Activated CD4-positive, alpha-beta memory T cell treated with anti-CD3 and anti-CD28 coated beads for 36 hours (primary cell): Measurements from ENCODE around the gene ZDHHC11B. TPM values are rescaled to one million over a fixed set of nuclear protein-coding genes. Genes with fewer than 3 reads are reported as not detected.
"Not testable (repeated sequence)": the region's sequence is repeated elsewhere in the genome, so short reads cannot be mapped to it uniquely, and the experiment has no call there.

Experiments
- CTCF ChIA-PET: fragments of 350-600 bp; sonication (Branson Sonifier 250); formaldehyde crosslinking; loops from one replicate; lab custom pipeline; 2021; ENCODE audit warnings: antibody characterized with exemption, inconsistent platforms; lab: Charles Lee
- POLR2A ChIA-PET: fragments of 350-600 bp; sonication (Branson Sonifier 250); formaldehyde crosslinking; loops from one replicate; lab custom pipeline; 2021; ENCODE audit warnings: antibody characterized with exemption; lab: Charles Lee
- DNase-seq: peaks from one replicate; pipeline ENCODE4 v3.0.0-alpha.2; 2020
- H3K27ac Mint-ChIP-seq: one replicate; pipeline ENCODE4 v1.8.0; 2021; ENCODE audit warnings: mixed read lengths
- H3K27me3 Mint-ChIP-seq: one replicate; pipeline ENCODE4 v1.8.0; 2021; ENCODE audit warnings: mixed read lengths
- H3K36me3 Mint-ChIP-seq: one replicate; pipeline ENCODE4 v1.8.0; 2021; ENCODE audit warnings: mixed read lengths
- H3K4me1 Mint-ChIP-seq: one replicate; pipeline ENCODE4 v1.8.0; 2021; ENCODE audit warnings: low read depth, mixed read lengths
- H3K4me3 Mint-ChIP-seq: one replicate; pipeline ENCODE4 v1.8.0; 2021; ENCODE audit warnings: mild to moderate bottlenecking, mixed read lengths
- H3K9me3 Mint-ChIP-seq: one replicate; pipeline ENCODE4 v1.8.0; 2021; ENCODE audit warnings: mixed read lengths
- intact Hi-C: fragments of 100-400 bp; cut with micrococcal nuclease; formaldehyde crosslinking; loops from one replicate; pipeline ENCODE4 v1.15.1; 2023
- total RNA-seq, 2 experiments: library from RNA; stranded (reverse); gene quantifications; one replicate each; pipeline ENCODE4 v1.2.3, GENCODE V29; 2021

The ZDHHC11B gene
- total RNA-seq, 2 experiments from 2014 or later = 0.34 to 0.67 TPM

DNA sequence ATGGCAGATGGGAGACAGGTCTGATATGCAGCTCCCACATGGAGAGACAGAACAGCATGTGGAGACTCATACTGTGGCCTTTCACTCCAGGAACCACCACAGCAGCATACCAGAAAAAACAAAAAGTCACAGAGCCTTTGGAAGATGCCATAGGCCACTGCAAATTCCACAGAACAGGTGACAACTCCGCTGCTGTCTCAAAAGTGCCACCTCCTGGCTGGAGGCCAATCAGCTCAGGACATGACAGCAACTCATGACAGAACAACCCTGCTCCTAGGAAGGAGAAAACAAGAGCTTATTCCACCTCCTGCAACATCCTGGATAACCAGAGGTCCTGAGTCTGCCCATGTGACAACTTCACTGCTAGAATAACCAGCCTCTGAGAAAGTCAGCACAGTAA lies 50.4 kb downstream of the ZDHHC11B start:
- H3K27me3 Mint-ChIP-seq, H3K4me3 Mint-ChIP-seq, intact Hi-C loops, DNase-seq, H3K4me1 Mint-ChIP-seq, H3K9me3 Mint-ChIP-seq, H3K36me3 Mint-ChIP-seq, H3K27ac Mint-ChIP-seq, CTCF ChIA-PET, POLR2A ChIA-PET: not testable (repeated sequence)

DNA sequence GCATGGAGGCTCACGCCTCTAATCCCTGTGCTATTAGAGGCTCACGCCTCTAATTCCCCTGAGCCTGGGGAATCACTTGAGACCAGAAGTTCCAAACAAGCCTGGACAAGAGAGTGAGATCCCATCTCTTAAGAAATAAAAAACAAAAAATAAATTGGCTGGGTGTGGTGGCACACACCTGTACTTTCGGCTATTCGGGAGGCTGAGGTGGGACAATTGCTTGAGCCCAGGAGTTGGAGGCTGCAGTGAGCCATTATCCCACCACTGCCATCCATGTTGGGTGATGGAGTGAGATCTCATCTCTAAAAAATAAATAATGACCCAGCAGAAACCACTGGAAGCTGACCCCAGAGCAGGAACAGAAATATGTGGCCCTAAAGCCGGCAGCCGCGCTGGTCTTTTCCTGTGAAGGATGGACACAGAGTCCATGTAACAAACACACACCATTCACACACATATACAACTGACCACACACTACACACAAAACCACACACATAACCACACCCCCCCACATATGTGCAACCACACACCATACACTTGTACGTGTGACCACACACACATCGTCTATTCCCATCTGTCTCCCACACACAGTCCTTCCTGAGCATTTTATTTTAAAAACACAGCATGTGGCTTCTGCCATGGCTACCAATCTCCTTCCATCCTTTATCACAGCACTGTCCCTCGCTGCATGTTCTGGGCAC lies 51.6 kb downstream of the ZDHHC11B start:
- H3K9me3 Mint-ChIP-seq, H3K27me3 Mint-ChIP-seq, H3K36me3 Mint-ChIP-seq, POLR2A ChIA-PET, intact Hi-C loops, H3K27ac Mint-ChIP-seq, H3K4me1 Mint-ChIP-seq, CTCF ChIA-PET, DNase-seq, H3K4me3 Mint-ChIP-seq: not testable (repeated sequence)

DNA sequence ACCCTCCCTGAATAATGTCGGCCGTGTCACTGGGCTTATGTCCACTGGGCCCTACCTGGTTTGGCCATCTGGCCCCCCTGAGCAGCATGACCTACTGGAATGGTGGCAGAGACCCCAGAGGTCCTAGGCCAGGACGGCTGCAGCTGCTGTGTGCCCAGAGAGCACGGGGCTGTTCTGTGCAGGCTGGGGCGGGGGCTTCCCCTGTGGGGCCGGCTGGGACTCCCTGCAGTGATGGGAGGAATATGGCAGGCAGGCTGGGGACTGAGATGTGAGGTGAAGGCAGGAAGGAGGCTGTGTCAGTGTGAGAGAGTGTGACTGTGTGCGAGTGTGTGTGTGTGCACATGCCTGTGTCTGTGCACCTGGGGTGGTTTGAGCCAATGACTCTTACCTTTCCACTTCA lies 55.3 kb downstream of the ZDHHC11B start:
- DNase-seq, H3K4me3 Mint-ChIP-seq, intact Hi-C loops, CTCF ChIA-PET, H3K36me3 Mint-ChIP-seq, H3K27ac Mint-ChIP-seq, H3K4me1 Mint-ChIP-seq, H3K9me3 Mint-ChIP-seq, POLR2A ChIA-PET, H3K27me3 Mint-ChIP-seq: not testable (repeated sequence)

DNA sequence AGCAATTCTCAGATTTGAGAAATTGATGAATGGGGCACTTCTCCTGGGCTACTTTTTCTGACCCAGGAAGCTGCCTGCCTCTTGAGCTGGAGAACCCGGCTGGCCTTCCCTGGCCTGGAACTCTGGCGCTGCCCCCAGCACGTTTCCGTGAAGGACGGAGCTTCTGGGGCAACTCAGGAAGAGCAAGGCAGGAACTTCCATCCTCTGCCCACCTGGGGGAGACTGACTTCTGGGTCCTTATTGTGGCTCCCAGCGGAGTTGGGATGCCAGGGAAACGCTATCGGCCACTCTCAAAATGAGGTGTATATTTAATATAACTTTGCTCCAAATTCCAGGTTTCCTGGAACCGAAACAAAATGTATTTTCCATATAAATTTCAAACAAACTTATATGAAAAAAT lies 57.4 kb downstream of the ZDHHC11B start:
- H3K36me3 Mint-ChIP-seq, CTCF ChIA-PET, H3K27me3 Mint-ChIP-seq, H3K4me1 Mint-ChIP-seq, DNase-seq, POLR2A ChIA-PET, H3K9me3 Mint-ChIP-seq, H3K27ac Mint-ChIP-seq, H3K4me3 Mint-ChIP-seq, intact Hi-C loops: not testable (repeated sequence)

DNA sequence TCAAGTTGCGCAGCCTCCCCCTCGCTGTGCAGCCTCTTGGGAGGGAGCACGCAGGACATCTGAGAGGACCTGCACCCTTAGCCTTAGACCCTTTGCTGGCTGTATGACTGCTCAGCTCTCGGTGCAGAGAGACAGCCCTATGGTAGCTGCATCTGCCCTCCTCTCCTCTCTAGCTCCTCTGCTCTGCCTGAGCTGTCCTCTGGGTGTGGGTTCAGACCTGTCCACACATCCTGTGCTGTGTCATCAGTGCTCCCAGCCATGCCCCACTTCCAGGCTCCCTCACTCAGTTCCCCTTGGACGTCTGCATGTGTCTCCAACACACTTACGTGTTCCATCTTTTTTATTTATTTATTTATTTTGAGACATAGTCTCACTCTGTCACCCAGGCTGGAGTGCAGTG lies 60.7 kb downstream of the ZDHHC11B start:
- intact Hi-C loops, POLR2A ChIA-PET, H3K4me3 Mint-ChIP-seq, H3K36me3 Mint-ChIP-seq, H3K4me1 Mint-ChIP-seq, H3K27me3 Mint-ChIP-seq, H3K27ac Mint-ChIP-seq, DNase-seq, CTCF ChIA-PET: not testable (repeated sequence)
- peaks cover 13% of the 10 kb centered on the region for H3K9me3 Mint-ChIP-seq

DNA sequence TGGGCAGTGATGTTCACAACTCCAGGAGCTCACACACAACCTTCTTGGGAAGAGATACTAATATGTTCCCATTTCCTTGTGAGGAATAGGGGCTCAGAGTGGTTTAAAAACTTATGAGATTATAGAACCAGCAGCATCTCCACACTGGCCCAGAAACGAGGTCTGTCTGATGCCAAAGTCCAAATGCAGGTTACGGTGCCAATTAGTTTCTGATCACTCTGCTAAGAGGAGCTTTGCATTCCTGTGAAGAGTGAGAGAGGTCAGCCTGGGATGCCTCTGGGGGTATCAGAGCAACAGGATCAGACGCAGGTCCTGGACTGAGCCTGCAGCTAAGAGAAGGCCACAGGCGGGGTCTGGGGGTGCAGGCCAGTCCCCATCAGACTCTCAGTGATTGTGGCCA lies 61.2 kb downstream of the ZDHHC11B start:
- POLR2A ChIA-PET, H3K4me1 Mint-ChIP-seq, H3K27me3 Mint-ChIP-seq, H3K4me3 Mint-ChIP-seq, CTCF ChIA-PET, H3K36me3 Mint-ChIP-seq, DNase-seq, H3K27ac Mint-ChIP-seq, intact Hi-C loops: not testable (repeated sequence)
- H3K9me3 Mint-ChIP-seq = peaks cover 17% of the 10 kb centered on the region

DNA sequence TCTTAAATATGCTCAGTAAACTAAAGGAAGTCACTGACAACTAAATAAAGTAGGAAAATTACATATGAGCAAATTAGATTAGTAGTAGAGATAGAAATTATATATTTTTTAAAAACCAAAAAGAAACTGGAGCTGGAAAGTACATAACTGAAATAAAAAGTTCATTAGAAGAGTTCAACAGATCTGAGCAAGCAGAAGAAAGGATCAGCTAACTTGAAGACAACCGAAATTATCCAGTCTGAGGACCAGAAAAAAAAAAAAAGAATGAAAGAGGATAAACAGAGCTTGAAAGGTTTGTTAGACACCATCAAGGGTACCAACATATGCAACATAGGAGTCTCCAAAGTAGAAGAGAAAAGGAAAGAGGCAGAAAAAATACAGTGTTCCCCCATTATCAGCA lies 65.2 kb downstream of the ZDHHC11B start:
- H3K4me3 Mint-ChIP-seq, H3K27me3 Mint-ChIP-seq, H3K27ac Mint-ChIP-seq, H3K4me1 Mint-ChIP-seq, intact Hi-C loops, DNase-seq, CTCF ChIA-PET, POLR2A ChIA-PET: not testable (repeated sequence)
- H3K36me3 Mint-ChIP-seq = peaks cover 12% of the 10 kb centered on the region
- H3K9me3 Mint-ChIP-seq = peaks cover 21% of the 10 kb centered on the region

DNA sequence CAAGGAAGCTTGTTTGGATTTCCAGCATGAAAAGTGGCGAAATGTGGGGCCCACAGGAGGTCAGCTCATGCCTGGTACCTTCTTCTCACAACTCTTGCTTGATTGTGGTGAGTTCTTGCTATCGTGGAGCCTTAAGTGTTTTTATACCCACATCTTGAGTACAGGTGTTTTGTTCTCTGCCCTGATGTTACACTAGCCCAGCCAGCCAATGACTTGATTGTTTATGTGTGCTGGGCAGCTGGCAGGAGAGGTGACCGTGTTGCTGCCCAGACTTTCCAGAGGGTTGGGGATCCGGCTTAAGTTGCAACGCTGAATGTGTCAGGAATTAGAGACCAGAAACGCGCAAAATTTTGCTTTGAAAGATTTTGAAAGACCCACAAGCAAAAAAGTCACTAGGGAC lies 67.4 kb downstream of the ZDHHC11B start:
- POLR2A ChIA-PET = no interaction called here
- peaks cover 8% of the 10 kb centered on the region for H3K27me3 Mint-ChIP-seq
- DNase-seq = no peak
- H3K4me1 Mint-ChIP-seq = no peaks in the 10 kb centered on the region
- no peak overlapping the region for H3K27ac Mint-ChIP-seq
- H3K36me3 Mint-ChIP-seq = peaks cover 12% of the 10 kb centered on the region
- H3K4me3 Mint-ChIP-seq = no peak overlapping the region
- intact Hi-C loops = no loop called here
- H3K9me3 Mint-ChIP-seq = peaks cover 21% of the 10 kb centered on the region
- CTCF ChIA-PET = no interaction called here

DNA sequence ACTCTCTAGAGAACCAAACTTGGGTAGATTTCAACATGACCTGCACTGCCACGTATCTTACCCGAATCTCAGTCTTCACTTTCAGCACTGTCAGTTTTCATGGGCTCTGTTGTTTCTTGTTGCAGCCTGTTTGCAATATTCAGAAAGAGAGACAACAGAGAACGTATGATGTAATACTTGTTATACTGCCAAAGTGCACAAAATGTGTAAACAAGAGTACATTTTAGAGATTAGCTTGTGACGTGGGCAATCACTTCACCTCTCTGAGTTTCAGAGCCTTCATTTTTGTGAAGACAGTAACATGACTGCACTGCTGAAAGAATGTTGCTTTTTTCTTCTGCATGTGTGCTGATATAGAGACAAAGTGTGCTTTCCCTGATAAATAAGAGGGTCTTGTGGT lies 67.8 kb downstream of the ZDHHC11B start:
- POLR2A ChIA-PET = not testable (repeated sequence)

DNA sequence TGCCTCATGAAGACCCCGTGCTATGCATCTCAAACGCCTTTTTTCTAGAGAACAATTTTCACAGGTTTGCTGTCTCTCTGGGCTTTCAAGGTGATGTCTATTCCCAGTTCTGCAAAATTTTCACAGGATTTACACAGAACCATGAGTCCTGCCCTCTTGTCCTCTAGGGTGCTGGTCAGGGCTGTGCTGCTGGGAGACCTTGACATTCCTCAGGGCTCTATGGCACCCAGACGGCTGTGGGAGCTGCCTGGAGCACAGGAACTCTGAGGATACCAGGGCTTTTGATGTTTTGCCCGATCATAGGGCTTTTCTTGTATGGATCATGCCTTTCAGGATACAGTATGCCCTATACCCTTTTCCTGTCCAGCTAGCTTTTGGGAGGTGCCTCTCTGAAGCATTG lies 68.9 kb downstream of the ZDHHC11B start:
- POLR2A ChIA-PET, CTCF ChIA-PET, DNase-seq, intact Hi-C loops, H3K4me3 Mint-ChIP-seq, H3K4me1 Mint-ChIP-seq, H3K27me3 Mint-ChIP-seq, H3K27ac Mint-ChIP-seq: not testable (repeated sequence)
- Mint-ChIP-seq H3K9me3 (peaks cover 21% of the 10 kb centered on the region), H3K36me3 (peaks cover 12% of the 10 kb centered on the region)

More for the DNA sequence above, 67.8 kb downstream of the ZDHHC11B start:
- intact Hi-C loops, H3K27me3 Mint-ChIP-seq, CTCF ChIA-PET, DNase-seq, H3K4me1 Mint-ChIP-seq, H3K4me3 Mint-ChIP-seq, H3K27ac Mint-ChIP-seq: not testable (repeated sequence)
- Mint-ChIP-seq H3K36me3 (peaks cover 12% of the 10 kb centered on the region), H3K9me3 (peaks cover 21% of the 10 kb centered on the region)

DNA sequence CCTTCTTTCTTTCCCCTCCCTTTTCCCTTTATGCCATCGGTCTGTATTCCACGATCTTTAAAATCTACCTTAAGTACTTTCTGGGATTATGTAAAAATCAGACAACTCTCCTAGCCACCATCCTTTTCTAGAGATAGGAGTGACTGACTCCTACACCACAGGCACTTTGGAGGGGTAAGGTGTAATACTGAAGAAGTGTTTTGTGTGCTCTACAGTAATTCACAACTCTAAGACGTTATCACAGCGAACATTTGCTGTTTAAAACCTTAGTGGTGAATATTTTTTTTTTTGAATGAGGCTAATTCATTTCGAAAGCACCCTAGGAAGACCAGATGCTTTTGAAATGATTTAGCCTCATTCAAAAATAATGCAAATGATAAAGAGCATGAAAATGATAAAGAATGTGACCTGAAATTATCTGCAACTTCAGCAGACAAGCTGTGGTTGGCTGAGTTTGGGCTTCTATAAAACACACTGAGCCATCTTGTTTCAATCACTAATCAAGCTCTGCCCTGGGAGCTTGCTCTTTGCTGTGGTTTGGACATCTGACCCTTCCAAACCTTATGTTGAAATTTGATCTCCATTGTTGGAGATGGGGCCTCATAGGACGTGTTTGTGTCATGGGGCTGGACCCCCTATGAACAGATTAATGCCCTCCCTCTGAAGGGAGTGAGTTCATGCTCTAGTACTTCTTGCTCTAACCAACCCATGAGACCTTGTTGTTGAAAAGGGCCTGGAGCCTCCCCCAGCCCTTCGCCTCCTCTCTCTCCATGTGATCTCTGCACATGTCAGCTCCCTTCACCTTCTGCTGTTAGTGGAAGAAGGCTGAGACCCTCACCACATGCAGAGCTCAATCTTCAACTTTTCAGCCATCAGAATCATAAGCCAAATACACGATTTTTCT lies 70.1 kb downstream of the ZDHHC11B start:
- intact Hi-C loops, DNase-seq, H3K27me3 Mint-ChIP-seq, CTCF ChIA-PET, POLR2A ChIA-PET, H3K4me3 Mint-ChIP-seq, H3K4me1 Mint-ChIP-seq, H3K27ac Mint-ChIP-seq, H3K36me3 Mint-ChIP-seq: not testable (repeated sequence)
- peaks cover 15% of the 10 kb centered on the region for H3K9me3 Mint-ChIP-seq

DNA sequence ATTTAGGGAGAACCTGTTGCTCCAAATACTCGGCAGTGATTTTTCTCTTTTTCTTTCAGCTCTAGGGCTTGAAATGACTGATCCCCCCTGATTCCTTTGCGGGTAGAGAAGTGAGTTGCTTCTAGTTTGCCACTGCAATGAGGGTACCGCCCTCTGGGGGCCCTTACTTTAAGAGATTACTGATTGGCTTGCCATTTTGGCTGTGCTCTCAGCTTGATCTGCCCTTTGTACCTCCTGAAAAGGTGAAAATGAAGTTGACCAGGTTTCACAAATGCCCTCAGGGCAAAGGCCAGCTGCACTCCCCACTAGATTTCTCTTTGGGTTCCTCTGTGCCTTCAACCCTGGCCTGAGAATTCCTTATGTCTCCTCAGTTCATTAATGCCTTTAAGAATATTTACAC lies 70.8 kb downstream of the ZDHHC11B start:
- intact Hi-C loops = not testable (repeated sequence)

More for the DNA sequence above, 70.8 kb downstream of the ZDHHC11B start:
- H3K4me1 Mint-ChIP-seq, H3K4me3 Mint-ChIP-seq, DNase-seq, H3K9me3 Mint-ChIP-seq, POLR2A ChIA-PET, CTCF ChIA-PET, H3K27me3 Mint-ChIP-seq, H3K36me3 Mint-ChIP-seq, H3K27ac Mint-ChIP-seq: not testable (repeated sequence)
